OCI-LY7 (cell line): ENCODE measurements around the gene SYDE2.

Experiments
- EZH2phosphoT487 ChIP-seq: fragments of 200-600 bp; sonication (generic); IDR thresholded peaks from 2 replicates; pipeline ENCODE4 v1.6.1; 2018; ENCODE audit warnings: low read depth, borderline replicate concordance, mild to moderate bottlenecking, mixed run types, antibody characterized with exemption, low read length, moderate library complexity, mixed read lengths
- TF ChIP-seq, protein P1 (sequence below): fragments of 200-600 bp; sonication (generic); conservative IDR thresholded peaks from 2 replicates; pipeline ENCODE4 v1.5.1; 2014; ENCODE audit warnings: mild to moderate bottlenecking, antibody characterized with exemption, low read length, moderate library complexity, mixed read lengths

DNA sequence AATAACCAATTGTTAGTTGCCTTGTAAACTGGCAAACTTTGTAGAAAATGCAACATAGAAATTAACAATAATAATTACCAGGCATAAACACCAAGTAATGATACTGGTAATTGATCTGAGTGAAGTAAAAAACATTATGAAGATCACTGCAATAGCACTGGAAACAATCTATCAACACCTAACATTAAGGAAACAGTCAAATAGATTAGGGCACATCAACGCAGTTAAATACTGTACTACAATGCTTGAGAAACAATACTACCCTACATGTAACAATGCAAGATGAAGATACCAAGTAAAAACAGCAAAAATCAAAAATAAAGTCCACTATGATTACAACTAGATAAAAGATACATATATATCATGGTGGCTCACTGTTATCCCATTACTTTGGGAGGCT lies 16.6 kb downstream of the SYDE2 start:
- TF ChIP-seq, protein P1, sequence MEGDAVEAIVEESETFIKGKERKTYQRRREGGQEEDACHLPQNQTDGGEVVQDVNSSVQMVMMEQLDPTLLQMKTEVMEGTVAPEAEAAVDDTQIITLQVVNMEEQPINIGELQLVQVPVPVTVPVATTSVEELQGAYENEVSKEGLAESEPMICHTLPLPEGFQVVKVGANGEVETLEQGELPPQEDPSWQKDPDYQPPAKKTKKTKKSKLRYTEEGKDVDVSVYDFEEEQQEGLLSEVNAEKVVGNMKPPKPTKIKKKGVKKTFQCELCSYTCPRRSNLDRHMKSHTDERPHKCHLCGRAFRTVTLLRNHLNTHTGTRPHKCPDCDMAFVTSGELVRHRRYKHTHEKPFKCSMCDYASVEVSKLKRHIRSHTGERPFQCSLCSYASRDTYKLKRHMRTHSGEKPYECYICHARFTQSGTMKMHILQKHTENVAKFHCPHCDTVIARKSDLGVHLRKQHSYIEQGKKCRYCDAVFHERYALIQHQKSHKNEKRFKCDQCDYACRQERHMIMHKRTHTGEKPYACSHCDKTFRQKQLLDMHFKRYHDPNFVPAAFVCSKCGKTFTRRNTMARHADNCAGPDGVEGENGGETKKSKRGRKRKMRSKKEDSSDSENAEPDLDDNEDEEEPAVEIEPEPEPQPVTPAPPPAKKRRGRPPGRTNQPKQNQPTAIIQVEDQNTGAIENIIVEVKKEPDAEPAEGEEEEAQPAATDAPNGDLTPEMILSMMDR, result no peak
- no peak for TF ChIP-seq EZH2phosphoT487
